Tibial artery (tissue), 4 donors: Measurements from ENCODE around the gene RPTOR.
"Not testable (repeated sequence)": the region's sequence is repeated elsewhere in the genome, so short reads cannot be mapped to it uniquely, and the experiment has no call there.

ENCODE experiments used
- DNase-seq, 2 donors: peaks; one replicate each; pipeline ENCODE4 v3.0.0-alpha.2; 2019
- H3K27ac ChIP-seq, 2 donors: fragments of 200-600 bp; sonication (generic) in 1 of 2; 1 replicate in 1 of 2; 2 replicates in 1 of 2; pipeline ENCODE4 v1.5.1; 2018 to 2019; ENCODE audit warnings: mild to moderate bottlenecking in 1 of 2
- H3K27me3 ChIP-seq, 2 donors: fragments of 200-600 bp; sonication (generic) in 1 of 2; one replicate each; pipeline versions ENCODE4 v1.5.1 to v1.6.0; 2016 to 2019
- H3K36me3 ChIP-seq, 3 donors: fragments of 200-600 bp; sonication (generic) in 2 of 3; one replicate each; pipeline ENCODE4 v1.5.1; 2016 to 2019; ENCODE audit warnings: mild to moderate bottlenecking in 2 of 3
- H3K4me1 ChIP-seq, 4 donors: fragments of 200-600 bp; sonication (generic) in 2 of 4; 1 replicate in 3 of 4; 2 replicates in 1 of 4; pipeline ENCODE4 v1.5.1; 2016 to 2019
- H3K4me3 ChIP-seq, 2 donors: fragments of 200-600 bp; sonication (generic) in 1 of 2; 1 replicate in 1 of 2; 2 replicates in 1 of 2; pipeline ENCODE4 v1.5.1; 2018 to 2019; ENCODE audit warnings: mild to moderate bottlenecking in 2 of 2
- H3K9me3 ChIP-seq, 3 donors: fragments of 200-600 bp; sonication (generic) in 1 of 3; one replicate each; pipeline ENCODE4 v1.5.1; 2016 to 2019
- CTCF ChIP-seq, 2 experiments: fragments of 200-600 bp in 1 of 2; fragments of 450-650 bp in 1 of 2; IDR thresholded peaks; one replicate each; pipeline ENCODE4 v1.5.1; 2017 to 2019; ENCODE audit warnings: antibody characterized with exemption in 2 of 2, mild to moderate bottlenecking in 1 of 2, moderate library complexity in 1 of 2
- intact Hi-C: fragments of 100-400 bp; cut with DNase I; formaldehyde crosslinking; loops from one replicate; pipeline ENCODE4 v1.15.0; 2023; ENCODE audit warnings: low total_unique reads

The RPTOR gene

GRCh38 chr17:80569924-80570323, 25.3 kb downstream of the RPTOR start:
- H3K9me3 ChIP-seq: peaks cover 0 to 5% (median 4%) of the 10 kb centered on the region in 3 donors
- peaks cover 0 to 3% (median 0%) of the 10 kb centered on the region in 3 donors for H3K36me3 ChIP-seq
- H3K4me3 ChIP-seq: no peak overlapping the region
- H3K27me3 ChIP-seq: no peaks in the 10 kb centered on the region
- H3K27ac ChIP-seq: no peak overlapping the region
- no peak for DNase-seq
- peaks cover 0 to 8% (median 0%) of the 10 kb centered on the region in 4 donors for H3K4me1 ChIP-seq
- intact Hi-C loops: loop anchor here (10.0 kb wide), 1 partner anchor 405 kb away; no protein-coding TSS in a partner anchor
- no peak for TF ChIP-seq CTCF (IDR thresholded peaks at IDR 0.05)

GRCh38 chr17:80573701-80574100, 29.1 kb downstream of the RPTOR start:
- no peak for DNase-seq
- Histone ChIP-seq H3K27ac (no peak overlapping the region), H3K27me3 (no peaks in the 10 kb centered on the region), H3K4me3 (no peak overlapping the region), H3K4me1 (peaks cover 0 to 8% (median 0%) of the 10 kb centered on the region in 4 donors), H3K36me3 (peaks cover 0 to 3% (median 0%) of the 10 kb centered on the region in 3 donors), H3K9me3 (peaks cover 0 to 5% (median 4%) of the 10 kb centered on the region in 3 donors)
- intact Hi-C loops: loop anchor here (10.0 kb wide), 1 partner anchor 401 kb away; no protein-coding TSS in a partner anchor
- TF ChIP-seq CTCF (IDR thresholded peaks at IDR 0.05): no peak

- no peak for TF ChIP-seq CTCF (IDR thresholded peaks at IDR 0.05)
- Histone ChIP-seq H3K36me3 (peaks cover 0 to 3% (median 0%) of the 10 kb centered on the region in 3 donors), H3K27ac (no peak overlapping the region), H3K4me3 (no peak overlapping the region), H3K4me1 (peaks cover 0 to 8% (median 0%) of the 10 kb centered on the region in 4 donors), H3K9me3 (peaks cover 0 to 5% (median 4%) of the 10 kb centered on the region in 3 donors), H3K27me3 (no peaks in the 10 kb centered on the region)
- no peak for DNase-seq
- intact Hi-C loops: loop anchor here (10.0 kb wide), 1 partner anchor 400 kb away; no protein-coding TSS in a partner anchor
Measured at GRCh38 chr17:80574496-80574895, 29.9 kb downstream of the RPTOR start.

GRCh38 chr17:80575057-80575875, 30.6 kb downstream of the RPTOR start:
- intact Hi-C loops: loop anchor here (10.0 kb wide), 1 partner anchor 400 kb away; no protein-coding TSS in a partner anchor
- H3K4me3 ChIP-seq: no peak overlapping the region
- no peak overlapping the region for H3K27ac ChIP-seq
- H3K36me3 ChIP-seq: peaks cover 0 to 3% (median 0%) of the 10 kb centered on the region in 3 donors
- TF ChIP-seq CTCF (IDR thresholded peaks at IDR 0.05): peak; percentile 76 to 84
- H3K4me1 ChIP-seq: peaks cover 0 to 8% (median 0%) of the 10 kb centered on the region in 4 donors
- DNase-seq: peak; percentile 73 to 78
- H3K9me3 ChIP-seq: peaks cover 0 to 5% (median 4%) of the 10 kb centered on the region in 3 donors
- no peaks in the 10 kb centered on the region for H3K27me3 ChIP-seq

- Histone ChIP-seq H3K9me3 (no peaks in the 10 kb centered on the region), H3K36me3 (peaks cover 0 to 7% (median 0%) of the 10 kb centered on the region in 3 donors), H3K4me3 (no peak overlapping the region), H3K27ac (no peak overlapping the region), H3K27me3 (no peaks in the 10 kb centered on the region), H3K4me1 (peaks cover 0 to 8% (median 0%) of the 10 kb centered on the region in 4 donors)
- intact Hi-C loops: loop anchor here (10.0 kb wide), 1 partner anchor 397 kb away; no protein-coding TSS in a partner anchor
- TF ChIP-seq CTCF (IDR thresholded peaks at IDR 0.05): no peak
- no peak for DNase-seq
Measured at GRCh38 chr17:80577876-80578570, 33.4 kb downstream of the RPTOR start.

- H3K36me3 ChIP-seq, H3K27me3 ChIP-seq, H3K9me3 ChIP-seq, H3K4me3 ChIP-seq, DNase-seq, H3K4me1 ChIP-seq, H3K27ac ChIP-seq: not testable (repeated sequence)
- intact Hi-C loops: loop anchor here (10.0 kb wide), 1 partner anchor 396 kb away; no protein-coding TSS in a partner anchor
Measured at GRCh38 chr17:80578668-80579388, 34.2 kb downstream of the RPTOR start.
